Heart right ventricle (tissue), 16 donors: ENCODE results near the gene EHBP1. TPM values are rescaled to one million over a fixed set of nuclear protein-coding genes. Genes with fewer than 3 reads are reported as not detected.

Experiments
- ATAC-seq, 8 donors: fragments of 200-7000 bp; cut with Tn5 transposase; one replicate each; pipeline ENCODE4 v1.9.1; 2020; ENCODE audit warnings: mild to moderate bottlenecking in 8 of 8, moderate library complexity in 8 of 8, moderate number of reproducible peaks in 1 of 8
- DNase-seq, 2 donors: peaks; one replicate each; pipeline ENCODE4 v3.0.0-alpha.2; 2020
- H3K27ac ChIP-seq, 10 donors: fragments of 200-600 bp; sonication (generic) in 2 of 10; one replicate each; pipeline versions ENCODE4 v1.5.0 to v1.8.0; 2020 to 2022; ENCODE audit warnings: mild to moderate bottlenecking in 3 of 10
- H3K27me3 ChIP-seq, 7 donors: fragments of 200-600 bp; one replicate each; pipeline ENCODE4 v1.8.0; 2021 to 2022; ENCODE audit warnings: mild to moderate bottlenecking in 2 of 7
- H3K36me3 ChIP-seq, 9 donors: fragments of 200-600 bp; sonication (generic) in 1 of 9; one replicate each; pipeline versions ENCODE4 v1.5.0 to v1.8.0; 2020 to 2022; ENCODE audit warnings: mild to moderate bottlenecking in 2 of 9
- H3K4me1 ChIP-seq, 9 donors: fragments of 200-600 bp; sonication (generic) in 1 of 9; one replicate each; pipeline versions ENCODE4 v1.5.0 to v1.8.0; 2020 to 2022; ENCODE audit warnings: mild to moderate bottlenecking in 4 of 9
- H3K4me3 ChIP-seq, 10 donors: fragments of 200-600 bp; sonication (generic) in 2 of 10; one replicate each; pipeline versions ENCODE4 v1.5.0 to v1.8.0; 2020 to 2022; ENCODE audit warnings: mild to moderate bottlenecking in 7 of 10, moderate library complexity in 2 of 10
- H3K9me3 ChIP-seq, 11 donors: fragments of 200-600 bp in 10 of 11; sonication (generic) in 2 of 11; one replicate each; pipeline versions ENCODE4 v1.5.0 to v1.8.0; 2013 to 2022; ENCODE audit warnings: mild to moderate bottlenecking in 2 of 11, control low read depth in 1 of 11, moderate library complexity in 1 of 11
- CTCF ChIP-seq, 9 donors: fragments of 200-600 bp; sonication (generic) in 2 of 9; IDR thresholded peaks; one replicate each; pipeline versions ENCODE4 v1.5.0 to v1.8.0; 2021 to 2022; ENCODE audit warnings: antibody characterized with exemption in 9 of 9, mild to moderate bottlenecking in 5 of 9, moderate library complexity in 1 of 9
- WGBS, 2 donors: extraction: QIAGEN DNeasy Blood & Tissue Kit; methylation state at CpG; one replicate each; pipeline ENCODE4 v1.1.7; 2013; ENCODE audit warnings: inconsistent platforms in 1 of 2; 5-methylcytosine and 5-hydroxymethylcytosine counted together
- intact Hi-C, 10 donors: fragments of 100-400 bp; cut with DNase I; formaldehyde crosslinking; loops; one replicate each; pipeline versions ENCODE4 v1.11.1 to v1.14.2; 2022
- polyA plus RNA-seq, 2 donors: library from polyadenylated mRNA; stranded (reverse); fragments of 200-250 nt; gene quantifications; one replicate each; pipeline ENCODE4 v1.2.3, GENCODE V29; 2013
- total RNA-seq, 10 donors: library from RNA; stranded (reverse); fragmentation: NEBNext Ultra II Directional in 3 of 10; extraction: Animal tissue kit (Norgen Biotek cat#: 25700) in 3 of 10; gene quantifications; one replicate each; pipeline versions ENCODE4 v1.2.1 to v1.2.4, GENCODE V29; 2021 to 2023
- donor health status: Arrhythmogenic right ventricular cardiomyopathy.
- donor health status: ischemic (EF 13 %, LVEDD 7.1; RV severe dilation, severe dysfunction).
- donor health status: healthy with polysubstance abuse.
- donor health status: DM: no; HTN: yes; CAD: no.
- donor health status: DM: no; HTN: no; CAD: no.
- donor health status: ischemic (EF 25% LVEDD 6.9; RV normal size, moderate dysfunction).
- donor health status: ischemic (EF 25% LVEDD 5.7; RV mildly dilated, moderate dysfunction).
- donor health status: healthy.
- donor health status: DM: yes; HTN: yes; CAD: no.
- donor health status: Ischemic cardiomyopathy.
- donor health status: ischemic (EF 35%, LVEDD 5.7; RV mildly dilated, moderate dysfunction).
- donor health status: nonischemic (EF 11% LVEDD 7.7; RV severe dilation, severe dysfunction).
- donor health status: DM: yes; HTN: yes; CAD: no.
- donor health status: PGD.
- donor health status: ischemic (EF 29% LVEDD 5.4; RV normal size, mild dysfunction).
- donor health status: nonischemic (EF 23%, LVEDD 6.1; RV moderate dilation, normal function).

The EHBP1 gene
- total and polyA plus RNA-seq, 12 donors, result 7.8 to 26.1 (median 20.1) TPM

- peaks cover 0 to 5% (median 0%) of the 10 kb centered on the region in 9 donors for H3K36me3 ChIP-seq
- ATAC-seq (no peak), DNase-seq (no peak)
- no peaks in the 10 kb centered on the region for H3K27me3 ChIP-seq
- H3K9me3 ChIP-seq, result no peaks in the 10 kb centered on the region
- no peak for TF ChIP-seq CTCF (IDR thresholded peaks at IDR 0.05)
- intact Hi-C loops, result no loop called here
- no peak overlapping the region for H3K27ac ChIP-seq
- no peaks in the 10 kb centered on the region for H3K4me1 ChIP-seq
- no peak overlapping the region for H3K4me3 ChIP-seq
These were observed 267.1 kb downstream of the EHBP1 start for GRCh38 chr2:62972601-62973000.

- intact Hi-C loops, result no loop called here
- no peak for DNase-seq
- TF ChIP-seq CTCF (IDR thresholded peaks at IDR 0.05), result no peak
- no peaks in the 10 kb centered on the region for H3K9me3 ChIP-seq
- no peak for ATAC-seq
- no peak overlapping the region for H3K27ac ChIP-seq
- no peak overlapping the region for H3K4me3 ChIP-seq
- H3K36me3 ChIP-seq, result peaks cover 0 to 29% (median 0%) of the 10 kb centered on the region in 9 donors
- 98 to 99% methylated on average over 2 of the region's 2 CpGs for WGBS, 2 donors
- no peaks in the 10 kb centered on the region for H3K27me3 ChIP-seq
- H3K4me1 ChIP-seq, result no peaks in the 10 kb centered on the region
These were observed 269.5 kb downstream of the EHBP1 start for GRCh38 chr2:62974999-62975398.

GRCh38 chr2:62991605-62992004, 286.1 kb downstream of the EHBP1 start:
- WGBS, 2 donors, result 88 to 90% methylated on average over 3 of the region's 3 CpGs
- TF ChIP-seq CTCF (IDR thresholded peaks at IDR 0.05), result no peak
- ATAC-seq, result no peak

GRCh38 chr2:62992561-62992960, 287.0 kb downstream of the EHBP1 start:
- no peak for ATAC-seq
- intact Hi-C loops, result no loop called here
- H3K4me1 ChIP-seq, result peaks cover 0 to 11% (median 0%) of the 10 kb centered on the region in 9 donors
- H3K27me3 ChIP-seq, result no peaks in the 10 kb centered on the region
- DNase-seq, result no peak
- WGBS, 2 donors, result 94 to 96% methylated on average over 2 of the region's 2 CpGs
- no peaks in the 10 kb centered on the region for H3K9me3 ChIP-seq
- H3K36me3 ChIP-seq, result peaks cover 0 to 45% (median 11%) of the 10 kb centered on the region in 9 donors
- no peak for TF ChIP-seq CTCF (IDR thresholded peaks at IDR 0.05)
- H3K4me3 ChIP-seq, result no peak overlapping the region
- H3K27ac ChIP-seq, result no peak overlapping the region

More at GRCh38 chr2:62991605-62992004, 286.1 kb downstream of the EHBP1 start:
- Histone ChIP-seq H3K4me3 (no peak overlapping the region), H3K4me1 (peaks cover 0 to 11% (median 0%) of the 10 kb centered on the region in 9 donors), H3K27ac (no peak overlapping the region), H3K9me3 (no peaks in the 10 kb centered on the region), H3K36me3 (peaks cover 0 to 40% (median 6%) of the 10 kb centered on the region in 9 donors), H3K27me3 (no peaks in the 10 kb centered on the region)
- intact Hi-C loops, result no loop called here
- DNase-seq, result no peak
